Activated CD8-positive, alpha-beta T cell treated with anti-CD3 and anti-CD28 coated beads for 36 hours (primary cell): ENCODE measurements around the gene ACTN1. TPM values are rescaled to one million over a fixed set of nuclear protein-coding genes. Genes with fewer than 3 reads are reported as not detected.

Experiments
- ATAC-seq: fragments of 200-7000 bp; cut with Tn5 transposase; one replicate; pipeline ENCODE4 v1.10.0; 2021; ENCODE audit warnings: mild to moderate bottlenecking, moderate library complexity
- CTCF ChIA-PET: fragments of 350-600 bp; sonication (Branson Sonifier 250); formaldehyde crosslinking; loops from one replicate; lab custom pipeline; 2021; ENCODE audit warnings: antibody characterized with exemption; lab: Charles Lee
- POLR2A ChIA-PET: fragments of 350-600 bp; sonication (Branson Sonifier 250); formaldehyde crosslinking; loops from one replicate; lab custom pipeline; 2021; ENCODE audit warnings: antibody characterized with exemption; lab: Charles Lee
- DNase-seq: peaks from one replicate; pipeline ENCODE4 v3.0.0-alpha.2; 2020
- H3K27ac Mint-ChIP-seq: one replicate; pipeline ENCODE4 v1.8.0; 2021; ENCODE audit warnings: mild to moderate bottlenecking, mixed read lengths
- H3K27me3 Mint-ChIP-seq: one replicate; pipeline ENCODE4 v1.8.0; 2021; ENCODE audit warnings: mixed read lengths
- H3K36me3 Mint-ChIP-seq: one replicate; pipeline ENCODE4 v1.8.0; 2021; ENCODE audit warnings: low read depth, mixed read lengths
- H3K4me1 Mint-ChIP-seq: one replicate; pipeline ENCODE4 v1.8.0; 2021; ENCODE audit warnings: low read depth, mixed read lengths
- H3K4me3 Mint-ChIP-seq: one replicate; pipeline ENCODE4 v1.8.0; 2021; ENCODE audit warnings: mild to moderate bottlenecking, moderate library complexity, mixed read lengths
- H3K9me3 Mint-ChIP-seq: one replicate; pipeline ENCODE4 v1.8.0; 2021; ENCODE audit warnings: mixed read lengths
- intact Hi-C: fragments of 100-400 bp; cut with micrococcal nuclease; formaldehyde crosslinking; loops from one replicate; pipeline ENCODE4 v1.10.0; 2022
- total RNA-seq, 2 experiments: library from RNA; stranded (reverse); gene quantifications; one replicate each; pipeline ENCODE4 v1.2.3, GENCODE V29; 2021
- TF ChIP-seq, protein P1 (sequence below): fragments of 200-600 bp; IDR thresholded peaks from one replicate; pipeline ENCODE4 v1.8.0; 2022; ENCODE audit warnings: antibody characterized with exemption, mild to moderate bottlenecking

The ACTN1 gene
- total RNA-seq, 2 experiments from 2014 or later = 214 TPM

DNA sequence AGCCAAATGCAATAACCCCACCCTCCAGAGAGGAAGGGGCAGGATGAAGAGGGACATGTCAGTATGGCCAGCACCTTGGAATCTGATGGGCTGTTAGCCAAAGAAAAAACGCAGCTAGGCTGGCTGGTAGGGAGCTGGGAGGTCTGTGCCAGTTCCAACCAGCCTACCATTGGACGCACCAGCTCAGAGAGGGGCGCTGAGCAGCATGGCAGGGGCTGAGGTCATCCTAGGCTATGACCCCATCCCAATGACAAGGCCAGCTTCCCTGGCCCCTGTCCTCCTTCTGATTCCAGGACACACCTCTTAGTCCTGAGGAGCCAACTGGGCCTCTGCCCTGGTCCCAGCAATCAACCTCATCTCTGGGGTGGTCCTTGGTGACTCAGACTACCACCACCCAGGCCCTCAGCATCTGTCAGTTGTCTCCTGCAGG lies 12.2 kb downstream of the ACTN1 start:
- peaks cover 93% of the 10 kb centered on the region for H3K4me1 Mint-ChIP-seq
- POLR2A ChIA-PET = interaction anchor here (1.4 to 6.3 kb wide), 4 partner anchors 8 to 13 kb away, joined by 5 to 40 read pairs (median 14); no protein-coding TSS in a partner anchor
- TF ChIP-seq, protein P1, sequence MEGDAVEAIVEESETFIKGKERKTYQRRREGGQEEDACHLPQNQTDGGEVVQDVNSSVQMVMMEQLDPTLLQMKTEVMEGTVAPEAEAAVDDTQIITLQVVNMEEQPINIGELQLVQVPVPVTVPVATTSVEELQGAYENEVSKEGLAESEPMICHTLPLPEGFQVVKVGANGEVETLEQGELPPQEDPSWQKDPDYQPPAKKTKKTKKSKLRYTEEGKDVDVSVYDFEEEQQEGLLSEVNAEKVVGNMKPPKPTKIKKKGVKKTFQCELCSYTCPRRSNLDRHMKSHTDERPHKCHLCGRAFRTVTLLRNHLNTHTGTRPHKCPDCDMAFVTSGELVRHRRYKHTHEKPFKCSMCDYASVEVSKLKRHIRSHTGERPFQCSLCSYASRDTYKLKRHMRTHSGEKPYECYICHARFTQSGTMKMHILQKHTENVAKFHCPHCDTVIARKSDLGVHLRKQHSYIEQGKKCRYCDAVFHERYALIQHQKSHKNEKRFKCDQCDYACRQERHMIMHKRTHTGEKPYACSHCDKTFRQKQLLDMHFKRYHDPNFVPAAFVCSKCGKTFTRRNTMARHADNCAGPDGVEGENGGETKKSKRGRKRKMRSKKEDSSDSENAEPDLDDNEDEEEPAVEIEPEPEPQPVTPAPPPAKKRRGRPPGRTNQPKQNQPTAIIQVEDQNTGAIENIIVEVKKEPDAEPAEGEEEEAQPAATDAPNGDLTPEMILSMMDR = no peak
- peak overlapping the region; percentile 84 for H3K27ac Mint-ChIP-seq
- ATAC-seq (no peak), DNase-seq (no peak)
- intact Hi-C loops = no loop called here
- no peak overlapping the region for H3K4me3 Mint-ChIP-seq
- H3K27me3 Mint-ChIP-seq = no peaks in the 10 kb centered on the region
- CTCF ChIA-PET = interaction anchor here (1.4 kb wide), 1 partner anchor 55 kb away, joined by 5 read pairs; no protein-coding TSS in a partner anchor
- H3K36me3 Mint-ChIP-seq = peaks cover 33% of the 10 kb centered on the region
- no peaks in the 10 kb centered on the region for H3K9me3 Mint-ChIP-seq

DNA sequence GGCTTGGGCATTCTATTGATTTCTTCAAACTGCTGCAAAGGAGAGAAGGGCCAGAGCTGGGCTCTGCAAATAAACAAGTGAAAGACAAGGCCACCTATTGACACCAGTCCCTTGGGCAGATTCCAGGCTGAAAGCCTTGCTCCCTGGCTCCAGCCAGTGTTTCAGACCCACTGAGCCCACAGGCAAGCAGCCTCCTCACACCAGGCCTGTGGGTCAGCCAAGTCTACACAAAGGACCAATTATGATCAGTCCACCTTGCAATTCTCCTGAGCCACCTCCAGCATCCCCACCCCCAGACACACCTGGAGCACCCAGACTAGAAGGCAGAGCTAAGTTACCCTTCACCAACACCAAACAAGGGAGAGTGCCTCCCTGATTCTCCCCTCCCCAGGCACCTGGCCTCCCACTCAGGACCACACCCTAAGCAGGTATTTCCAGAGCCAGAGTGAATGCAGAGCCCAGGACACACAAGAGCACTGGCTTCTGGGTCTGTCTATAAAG lies 13.8 kb downstream of the ACTN1 start:
- CTCF ChIA-PET = interaction anchor here (0.7 to 0.9 kb wide), 2 partner anchors 9 to 10 kb away, joined by 3 read pairs; no protein-coding TSS in a partner anchor
- intact Hi-C loops = no loop called here
- peaks cover 25% of the 10 kb centered on the region for H3K36me3 Mint-ChIP-seq

DNA sequence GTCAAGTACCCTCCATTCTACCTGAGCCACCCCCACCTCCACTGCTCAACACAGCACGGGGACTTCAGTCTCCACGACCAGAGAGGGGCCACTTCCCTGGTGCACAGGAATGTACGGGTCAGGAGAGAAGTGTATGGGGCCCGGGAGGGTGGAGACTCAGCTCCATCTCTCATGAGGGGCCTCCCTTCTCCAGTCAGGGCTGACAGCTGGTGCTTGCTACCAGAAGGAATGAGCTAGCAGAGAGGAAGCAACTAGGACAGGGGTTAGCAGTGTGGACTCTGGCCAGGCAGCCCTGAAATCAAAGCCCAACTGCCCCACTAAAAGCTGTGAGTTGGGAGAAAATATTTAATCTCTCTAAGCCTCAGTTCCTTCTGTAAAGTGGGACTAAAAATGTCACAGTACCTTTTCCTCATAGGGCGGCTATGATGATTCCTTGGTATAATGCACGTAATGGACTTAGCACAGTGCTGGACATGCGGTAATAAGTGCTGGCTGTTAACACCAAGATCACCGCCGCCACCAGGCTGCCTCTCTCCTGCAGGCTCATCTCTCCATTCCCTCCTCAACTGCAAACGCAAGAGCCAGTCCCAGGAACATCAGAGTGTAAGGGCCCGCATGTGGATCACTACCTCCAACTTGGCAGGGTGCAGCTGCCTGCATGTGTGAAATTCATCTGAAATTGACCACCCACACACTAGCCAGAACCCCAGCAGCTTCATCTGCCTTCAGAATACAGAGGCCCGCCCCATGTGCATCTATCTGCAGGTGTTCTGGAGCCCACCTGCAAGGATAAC lies 14.6 kb downstream of the ACTN1 start:
- Mint-ChIP-seq H3K36me3 (peaks cover 25% of the 10 kb centered on the region), H3K27me3 (no peaks in the 10 kb centered on the region), H3K4me3 (no peak overlapping the region), H3K9me3 (no peaks in the 10 kb centered on the region), H3K4me1 (peaks cover 88% of the 10 kb centered on the region), H3K27ac (peak overlapping the region; percentile 34)
- no peak for ATAC-seq
- TF ChIP-seq, protein P1 = no peak
- intact Hi-C loops = no loop called here
- no peak for DNase-seq
- ChIA-PET CTCF (interaction anchor here (0.7 to 1.3 kb wide), 4 partner anchors 8 to 53 kb away, joined by 3 to 4 read pairs (median 4); no protein-coding TSS in a partner anchor), POLR2A (interaction anchor here (0.9 to 6.3 kb wide), 3 partner anchors 7 to 22 kb away, joined by 3 to 40 read pairs (median 3); no protein-coding TSS in a partner anchor)

More for the DNA sequence above, 13.8 kb downstream of the ACTN1 start:
- DNase-seq (no peak), ATAC-seq (no peak)
- Mint-ChIP-seq H3K27me3 (no peaks in the 10 kb centered on the region), H3K4me1 (peaks cover 90% of the 10 kb centered on the region), H3K9me3 (no peaks in the 10 kb centered on the region), H3K27ac (peak overlapping the region; percentile 60), H3K4me3 (no peak overlapping the region)
- TF ChIP-seq, protein P1 = no peak
- POLR2A ChIA-PET = interaction anchor here (0.9 to 6.3 kb wide), 5 partner anchors 8 to 21 kb away, joined by 3 to 40 read pairs (median 3); no protein-coding TSS in a partner anchor

DNA sequence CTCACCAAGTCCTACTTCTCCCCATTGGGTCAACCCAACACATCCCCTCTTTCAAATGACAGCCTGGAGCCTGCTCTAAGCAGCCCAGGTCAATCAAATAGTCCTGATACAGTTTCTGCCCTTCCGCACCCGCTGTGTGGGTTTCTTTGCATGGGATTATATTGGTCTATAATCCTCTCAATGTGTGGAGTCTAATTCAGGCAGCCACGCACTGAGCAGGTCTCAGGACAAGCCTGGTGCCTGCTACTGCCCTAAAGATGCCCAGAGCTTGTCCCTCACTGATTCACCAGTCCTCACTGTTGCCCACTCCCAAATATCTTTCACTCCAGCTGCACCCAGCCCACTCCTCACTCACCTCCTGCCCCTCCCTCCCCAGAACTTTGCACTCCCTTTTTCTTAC lies 16.4 kb downstream of the ACTN1 start:
- Mint-ChIP-seq H3K27me3 (no peaks in the 10 kb centered on the region), H3K9me3 (no peaks in the 10 kb centered on the region), H3K4me1 (peaks cover 88% of the 10 kb centered on the region), H3K27ac (peak overlapping the region; percentile 10), H3K36me3 (peaks cover 26% of the 10 kb centered on the region), H3K4me3 (no peak overlapping the region)
- DNase-seq = no peak
- CTCF ChIA-PET = interaction anchor here (1.0 kb wide), 1 partner anchor 23 kb away, joined by 3 read pairs; no protein-coding TSS in a partner anchor
- intact Hi-C loops = no loop called here
- POLR2A ChIA-PET = no interaction called here
- TF ChIP-seq, protein P1 = no peak
- no peak for ATAC-seq
